ENCODE results near the gene PCDHGA8.

- TF ChIP-seq, protein P1, sequence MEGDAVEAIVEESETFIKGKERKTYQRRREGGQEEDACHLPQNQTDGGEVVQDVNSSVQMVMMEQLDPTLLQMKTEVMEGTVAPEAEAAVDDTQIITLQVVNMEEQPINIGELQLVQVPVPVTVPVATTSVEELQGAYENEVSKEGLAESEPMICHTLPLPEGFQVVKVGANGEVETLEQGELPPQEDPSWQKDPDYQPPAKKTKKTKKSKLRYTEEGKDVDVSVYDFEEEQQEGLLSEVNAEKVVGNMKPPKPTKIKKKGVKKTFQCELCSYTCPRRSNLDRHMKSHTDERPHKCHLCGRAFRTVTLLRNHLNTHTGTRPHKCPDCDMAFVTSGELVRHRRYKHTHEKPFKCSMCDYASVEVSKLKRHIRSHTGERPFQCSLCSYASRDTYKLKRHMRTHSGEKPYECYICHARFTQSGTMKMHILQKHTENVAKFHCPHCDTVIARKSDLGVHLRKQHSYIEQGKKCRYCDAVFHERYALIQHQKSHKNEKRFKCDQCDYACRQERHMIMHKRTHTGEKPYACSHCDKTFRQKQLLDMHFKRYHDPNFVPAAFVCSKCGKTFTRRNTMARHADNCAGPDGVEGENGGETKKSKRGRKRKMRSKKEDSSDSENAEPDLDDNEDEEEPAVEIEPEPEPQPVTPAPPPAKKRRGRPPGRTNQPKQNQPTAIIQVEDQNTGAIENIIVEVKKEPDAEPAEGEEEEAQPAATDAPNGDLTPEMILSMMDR (IDR thresholded peaks at IDR 0.05), result no peak
- no peak for TF ChIP-seq POLR2A (IDR thresholded peaks at IDR 0.05)
- TF ChIP-seq POLR2AphosphoS5 (IDR thresholded peaks at IDR 0.05), result no peak
Measured at GRCh38 chr5:141383345-141383744, 9.1 kb upstream of the PCDHGA8 start.

All from gastroesophageal sphincter (tissue), 3 donors.